GM12878 (cell line): ENCODE data around the gene PRSS57.

Experiments
- CBX5 ChIP-seq: sonication (generic); IDR thresholded peaks from 2 replicates; pipeline ENCODE4 v1.6.1; 2016; ENCODE audit warnings: low read depth, moderate library complexity, mild to moderate bottlenecking, inconsistent platforms
- CREB1 ChIP-seq: IDR thresholded peaks from 2 replicates; pipeline ENCODE4 v1.6.1; 2012; ENCODE audit warnings: low read depth, mild to moderate bottlenecking, inconsistent platforms
- ESRRA ChIP-seq: IDR thresholded peaks from 2 replicates; pipeline ENCODE4 v1.6.1; 2012; ENCODE audit warnings: mild to moderate bottlenecking, low read length, improper control_type of control experiment
- EZH2 ChIP-seq: IDR thresholded peaks from 2 replicates; pipeline ENCODE4 v1.6.1; 2012; ENCODE audit warnings: low read depth, mild to moderate bottlenecking, control low read depth, inconsistent platforms, low read length, borderline replicate concordance; ENCODE audit not compliant: control insufficient read depth
- IKZF1 ChIP-seq: fragments of 450-650 bp; conservative IDR thresholded peaks from 2 replicates; pipeline ENCODE4 v1.6.1; 2017; ENCODE audit warnings: antibody characterized with exemption, mild to moderate bottlenecking
- MXI1 ChIP-seq: fragments of 150-350 bp; IDR thresholded peaks from 2 replicates; pipeline ENCODE4 v1.6.1; 2011; ENCODE audit warnings: low read depth, mild to moderate bottlenecking, inconsistent platforms, low read length, improper control_type of control experiment
- POLR2A ChIP-seq: IDR thresholded peaks from 2 replicates; pipeline ENCODE4 v1.6.1; 2011; ENCODE audit warnings: low read depth, mild to moderate bottlenecking, low read length
- SMC3 ChIP-seq: IDR thresholded peaks from 2 replicates; pipeline ENCODE4 v1.6.1; 2011; ENCODE audit warnings: low read length, improper control_type of control experiment, borderline replicate concordance
- TF ChIP-seq, protein P1 (sequence below), 3 experiments: IDR thresholded peaks in 2 of 3; conservative IDR thresholded peaks in 1 of 3; 2 replicates each; pipeline ENCODE4 v1.5.1; 2011; ENCODE audit warnings: low read depth in 3 of 3, low read length in 3 of 3, mild to moderate bottlenecking in 3 of 3, control low read depth in 2 of 3, moderate library complexity in 2 of 3, inconsistent platforms in 1 of 3, mixed read lengths in 1 of 3; ENCODE audit not compliant: control insufficient read depth in 2 of 3, insufficient read depth in 1 of 3; ENCODE audit errors: extremely low read depth in 1 of 3

DNA sequence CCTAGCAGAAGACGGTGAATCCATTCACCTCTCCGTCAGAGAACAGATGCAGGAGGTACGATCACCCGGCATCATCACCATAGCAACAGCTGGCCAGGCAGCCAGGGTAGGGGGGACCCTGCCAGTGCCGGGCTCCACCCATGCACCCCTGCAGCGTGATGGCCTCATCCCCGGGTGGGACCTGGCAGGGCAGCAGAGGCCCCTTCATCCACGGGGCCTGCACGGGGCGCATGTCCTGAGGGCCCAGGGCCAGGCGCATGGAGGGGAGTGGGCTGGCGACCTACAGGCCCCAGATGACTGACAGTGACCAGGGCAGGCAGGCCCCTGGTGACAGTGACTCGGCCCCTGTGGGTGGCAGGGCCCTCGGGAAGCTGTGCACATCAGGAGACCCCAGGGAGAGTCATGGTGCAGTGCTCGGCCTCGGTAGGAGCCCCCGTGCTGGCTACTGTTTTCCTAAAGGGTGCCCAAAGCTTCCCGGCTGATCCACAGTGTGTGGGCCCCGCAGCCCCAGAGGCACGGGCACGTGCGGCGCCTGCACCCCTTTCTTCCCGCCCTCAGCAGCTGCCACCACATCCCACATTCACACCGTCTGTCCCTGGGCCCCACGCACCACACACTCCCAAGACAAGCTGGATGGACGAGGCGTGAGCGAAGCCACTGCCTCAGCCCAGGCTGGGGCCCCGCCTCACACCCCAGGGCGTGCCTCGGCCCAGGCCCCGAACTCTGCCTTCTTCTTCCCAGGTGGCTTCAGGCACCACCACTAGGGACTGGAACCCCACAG is 37.0 kb downstream of the PRSS57 start:
- no peak for TF ChIP-seq CREB1
- TF ChIP-seq CBX5: no peak
- no peak for TF ChIP-seq IKZF1
- no peak for TF ChIP-seq ESRRA
- peak; percentile 58 for TF ChIP-seq POLR2A
- no peak for TF ChIP-seq MXI1
- TF ChIP-seq EZH2: no peak
- TF ChIP-seq, protein P1, sequence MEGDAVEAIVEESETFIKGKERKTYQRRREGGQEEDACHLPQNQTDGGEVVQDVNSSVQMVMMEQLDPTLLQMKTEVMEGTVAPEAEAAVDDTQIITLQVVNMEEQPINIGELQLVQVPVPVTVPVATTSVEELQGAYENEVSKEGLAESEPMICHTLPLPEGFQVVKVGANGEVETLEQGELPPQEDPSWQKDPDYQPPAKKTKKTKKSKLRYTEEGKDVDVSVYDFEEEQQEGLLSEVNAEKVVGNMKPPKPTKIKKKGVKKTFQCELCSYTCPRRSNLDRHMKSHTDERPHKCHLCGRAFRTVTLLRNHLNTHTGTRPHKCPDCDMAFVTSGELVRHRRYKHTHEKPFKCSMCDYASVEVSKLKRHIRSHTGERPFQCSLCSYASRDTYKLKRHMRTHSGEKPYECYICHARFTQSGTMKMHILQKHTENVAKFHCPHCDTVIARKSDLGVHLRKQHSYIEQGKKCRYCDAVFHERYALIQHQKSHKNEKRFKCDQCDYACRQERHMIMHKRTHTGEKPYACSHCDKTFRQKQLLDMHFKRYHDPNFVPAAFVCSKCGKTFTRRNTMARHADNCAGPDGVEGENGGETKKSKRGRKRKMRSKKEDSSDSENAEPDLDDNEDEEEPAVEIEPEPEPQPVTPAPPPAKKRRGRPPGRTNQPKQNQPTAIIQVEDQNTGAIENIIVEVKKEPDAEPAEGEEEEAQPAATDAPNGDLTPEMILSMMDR (IDR thresholded peaks at IDR 0.05 in 2 of 3, conservative IDR thresholded peaks at IDR 0.05 in 1 of 3; ENCODE audit: control insufficient read depth in 2 of 3, extremely low read depth in 1 of 3, insufficient read depth in 1 of 3, low read depth in 3 of 3, low read length in 3 of 3): no peak
- no peak for TF ChIP-seq SMC3
